K562 (cell line): Measurements from ENCODE around the gene MAST1. TPM values are rescaled to one million over a fixed set of nuclear protein-coding genes. Genes with fewer than 3 reads are reported as not detected.

Experiments used
- ARID4B ChIP-seq: sonication (generic); formaldehyde crosslinking; IDR thresholded peaks from 2 replicates; pipeline ENCODE4 v1.8.0; 2022; ENCODE audit warnings: mild to moderate bottlenecking, missing genetic modification reagents
- E2F3 ChIP-seq: fragments of 250-450 bp; sonication (Bioruptor Pico); IDR thresholded peaks from 2 replicates; pipeline ENCODE4 v1.4.0; 2020; ENCODE audit warnings: mild to moderate bottlenecking
- KDM4B ChIP-seq, 2 experiments: fragments of 450-650 bp in 1 of 2; sonication (generic) in 1 of 2; IDR thresholded peaks; 2 replicates each; pipeline ENCODE4 v1.6.1; 2016 to 2017; ENCODE audit warnings: borderline replicate concordance in 2 of 2, antibody characterized with exemption in 1 of 2, low read depth in 1 of 2, mild to moderate bottlenecking in 1 of 2
- MECOM ChIP-seq: fragments of 250-450 bp; sonication (Bioruptor Pico); IDR thresholded peaks from 2 replicates; pipeline ENCODE4 v1.8.0; 2022; ENCODE audit warnings: inconsistent platforms
- SIRT6 ChIP-seq: IDR thresholded peaks from one replicate; pipeline ENCODE4 v1.6.1; 2012; ENCODE audit warnings: low read depth, mild to moderate bottlenecking, control low read depth, inconsistent platforms, low read length, moderate library complexity
- SMARCA5 ChIP-seq: fragments of 450-650 bp; IDR thresholded peaks from 2 replicates; pipeline ENCODE4 v1.6.1; 2016
- ZBTB7A ChIP-seq: IDR thresholded peaks from 2 replicates; pipeline ENCODE4 v1.6.1; 2011; ENCODE audit warnings: low read depth, mild to moderate bottlenecking, low read length, moderate library complexity, borderline replicate concordance; ENCODE audit not compliant: control insufficient read depth
- ZNF140 ChIP-seq: fragments of 250-450 bp; sonication (Bioruptor Pico); IDR thresholded peaks from 2 replicates; pipeline ENCODE4 v1.8.0; 2021; ENCODE audit warnings: moderate library complexity, mild to moderate bottlenecking, inconsistent platforms
- ZNF398 ChIP-seq: fragments of 250-450 bp; sonication (Bioruptor Pico); IDR thresholded peaks from 2 replicates; pipeline ENCODE4 v1.8.0; 2021; ENCODE audit warnings: moderate library complexity, mild to moderate bottlenecking, inconsistent platforms
- ZNF444 ChIP-seq: fragments of 250-450 bp; sonication (Bioruptor Pico); IDR thresholded peaks from 2 replicates; pipeline ENCODE4 v1.4.0; 2020; ENCODE audit warnings: mild to moderate bottlenecking, moderate library complexity
- ZNF512 ChIP-seq: IDR thresholded peaks from 2 replicates; pipeline ENCODE4 v1.6.1; 2016; ENCODE audit warnings: missing genetic modification characterization, missing compliant biosample characterization
- ZSCAN29 ChIP-seq: fragments of 450-650 bp; IDR thresholded peaks from 2 replicates; pipeline ENCODE4 v1.6.1; 2017
- polyA plus RNA-seq, 8 experiments: library from polyadenylated mRNA; depleted of rRNA in 4 of 8; stranded (reverse) in 5 of 8; unstranded in 3 of 8; fragments of >200 nt; fragmentation: Nextera tagmentation in 2 of 8; fragmentation: Illumina TruSeq in 1 of 8; extraction: Ambion mirVana in 2 of 8; extraction: Trizol in 1 of 8; gene quantifications; 2 replicates each; pipeline versions ENCODE4 v1.2.1 to v1.2.3, GENCODE V29; 2011 to 2014; ENCODE audit warnings: inconsistent platforms in 1 of 8, missing spikeins in 1 of 8
- total RNA-seq, 7 experiments: library from RNA; depleted of rRNA in 6 of 7; stranded (reverse); fragments of >200 nt in 6 of 7; fragmentation: Illumina TruSeq in 2 of 7; extraction: Trizol in 2 of 7; gene quantifications; 2 replicates each; pipeline versions ENCODE4 v1.2.1 to v1.2.3, GENCODE V29; 2011 to 2021; ENCODE audit warnings: low replicate concordance in 1 of 7
- TF ChIP-seq, protein P1 (sequence below), 2 experiments: fragments of 450-650 bp; conservative IDR thresholded peaks; 2 replicates each; pipeline ENCODE4 v1.6.1; 2017; ENCODE audit warnings: mild to moderate bottlenecking in 2 of 2, moderate library complexity in 2 of 2
- TF ChIP-seq, protein P2 (sequence below): fragments of 250-450 bp; sonication (Bioruptor Pico); IDR thresholded peaks from 2 replicates; pipeline ENCODE4 v1.4.0; 2020
- TF ChIP-seq, protein P3 (sequence below): fragments of 250-450 bp; sonication (Bioruptor Pico); IDR thresholded peaks from 2 replicates; pipeline ENCODE4 v1.8.0; 2021; ENCODE audit warnings: borderline replicate concordance, mild to moderate bottlenecking, moderate library complexity; ENCODE audit not compliant: poor library complexity, severe bottlenecking

Gene MAST1
- total and polyA plus RNA-seq, 9 of the 15 experiments (the other 6 are each of a cell fraction or from before 2014, with no cell fraction given) = 0.48 to 10.3 (median 3.9) TPM

- TF ChIP-seq ARID4B (CRISPR knock-in tag) (peak; percentile 96), ZSCAN29 (no peak), MECOM (CRISPR knock-in tag) (no peak), ZNF140 (CRISPR knock-in tag) (no peak), ZNF398 (CRISPR knock-in tag) (no peak), ZBTB7A (peak; percentile 66; the same call in 1 of the 2 replicates), E2F3 (CRISPR knock-in tag) (0 out of 2 replicates have a peak, but pooled peaks have one; percentile 73), KDM4B (IDR thresholded peaks at IDR 0.05; ENCODE audit: borderline replicate concordance in 2 of 2, low read depth in 1 of 2) (peak in 1 of 2 experiments; percentile 77; a peak in 1 of 4 replicates), SMARCA5 (no peak), ZNF444 (CRISPR knock-in tag) (no peak), SIRT6 (no peak), ZNF512 (tag) (no peak)
- TF ChIP-seq, protein P1, sequence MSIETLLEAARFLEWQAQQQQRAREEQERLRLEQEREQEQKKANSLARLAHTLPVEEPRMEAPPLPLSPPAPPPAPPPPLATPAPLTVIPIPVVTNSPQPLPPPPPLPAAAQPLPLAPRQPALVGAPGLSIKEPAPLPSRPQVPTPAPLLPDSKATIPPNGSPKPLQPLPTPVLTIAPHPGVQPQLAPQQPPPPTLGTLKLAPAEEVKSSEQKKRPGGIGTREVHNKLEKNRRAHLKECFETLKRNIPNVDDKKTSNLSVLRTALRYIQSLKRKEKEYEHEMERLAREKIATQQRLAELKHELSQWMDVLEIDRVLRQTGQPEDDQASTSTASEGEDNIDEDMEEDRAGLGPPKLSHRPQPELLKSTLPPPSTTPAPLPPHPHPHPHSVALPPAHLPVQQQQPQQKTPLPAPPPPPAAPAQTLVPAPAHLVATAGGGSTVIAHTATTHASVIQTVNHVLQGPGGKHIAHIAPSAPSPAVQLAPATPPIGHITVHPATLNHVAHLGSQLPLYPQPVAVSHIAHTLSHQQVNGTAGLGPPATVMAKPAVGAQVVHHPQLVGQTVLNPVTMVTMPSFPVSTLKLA (conservative IDR thresholded peaks at IDR 0.05) = peak; percentile 75 to 90
- TF ChIP-seq, protein P2, sequence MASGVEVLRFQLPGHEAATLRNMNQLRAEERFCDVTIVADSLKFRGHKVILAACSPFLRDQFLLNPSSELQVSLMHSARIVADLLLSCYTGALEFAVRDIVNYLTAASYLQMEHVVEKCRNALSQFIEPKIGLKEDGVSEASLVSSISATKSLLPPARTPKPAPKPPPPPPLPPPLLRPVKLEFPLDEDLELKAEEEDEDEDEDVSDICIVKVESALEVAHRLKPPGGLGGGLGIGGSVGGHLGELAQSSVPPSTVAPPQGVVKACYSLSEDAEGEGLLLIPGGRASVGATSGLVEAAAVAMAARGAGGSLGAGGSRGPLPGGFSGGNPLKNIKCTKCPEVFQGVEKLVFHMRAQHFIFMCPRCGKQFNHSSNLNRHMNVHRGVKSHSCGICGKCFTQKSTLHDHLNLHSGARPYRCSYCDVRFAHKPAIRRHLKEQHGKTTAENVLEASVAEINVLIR (CRISPR knock-in tag) = peak; percentile 83
- TF ChIP-seq, protein P3, sequence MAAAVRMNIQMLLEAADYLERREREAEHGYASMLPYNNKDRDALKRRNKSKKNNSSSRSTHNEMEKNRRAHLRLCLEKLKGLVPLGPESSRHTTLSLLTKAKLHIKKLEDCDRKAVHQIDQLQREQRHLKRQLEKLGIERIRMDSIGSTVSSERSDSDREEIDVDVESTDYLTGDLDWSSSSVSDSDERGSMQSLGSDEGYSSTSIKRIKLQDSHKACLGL (CRISPR knock-in tag) = peak; percentile 19
These were observed 31.9 kb upstream of the MAST1 start, which contains the start of gene RNASEH2A (continued) for GRCh38 chr19:12806242-12807081.
